Gastrocnemius medialis (tissue), 4 donors: Measurements from ENCODE around the gene MED27. TPM values are rescaled to one million over a fixed set of nuclear protein-coding genes. Genes with fewer than 3 reads are reported as not detected.

ENCODE experiments used
- ATAC-seq, 2 donors: fragments of 150-250 bp; one replicate each; pipeline ENCODE4 v1.9.1; 2016
- DNase-seq, 2 donors: peaks; one replicate each; pipeline ENCODE4 v3.0.0-alpha.2; 2019
- H3K27ac ChIP-seq, 4 donors: fragments of 200-600 bp; sonication (generic); 1 replicate in 1 of 4; 2 replicates in 3 of 4; pipeline ENCODE4 v1.5.1; 2016 to 2018; ENCODE audit warnings: mild to moderate bottlenecking in 2 of 4, moderate library complexity in 1 of 4
- H3K27me3 ChIP-seq, 3 donors: fragments of 200-600 bp; sonication (generic) in 2 of 3; 1 replicate in 1 of 3; 2 replicates in 2 of 3; pipeline versions ENCODE4 v1.5.1 to v1.6.0; 2016 to 2019; ENCODE audit warnings: mild to moderate bottlenecking in 1 of 3, moderate library complexity in 1 of 3
- H3K36me3 ChIP-seq, 2 donors: fragments of 200-600 bp; sonication (generic) in 1 of 2; one replicate each; pipeline ENCODE4 v1.5.1; 2017 to 2018
- H3K4me1 ChIP-seq, 2 donors: fragments of 200-600 bp; sonication (generic) in 1 of 2; one replicate each; pipeline ENCODE4 v1.5.1; 2016 to 2017; ENCODE audit warnings: mild to moderate bottlenecking in 2 of 2
- H3K4me3 ChIP-seq, 4 donors: fragments of 200-600 bp; sonication (generic) in 3 of 4; 1 replicate in 1 of 4; 2 replicates in 3 of 4; pipeline ENCODE4 v1.5.1; 2016 to 2019; ENCODE audit warnings: mild to moderate bottlenecking in 2 of 4
- H3K9me3 ChIP-seq, 3 donors: fragments of 200-600 bp; sonication (generic) in 2 of 3; 1 replicate in 1 of 3; 2 replicates in 2 of 3; pipeline ENCODE4 v1.5.1; 2016 to 2019
- POLR2A ChIP-seq, 2 donors: fragments of 450-650 bp; IDR thresholded peaks; one replicate each; pipeline ENCODE4 v1.6.1; 2017; ENCODE audit warnings: antibody characterized with exemption in 2 of 2, mild to moderate bottlenecking in 2 of 2, moderate library complexity in 2 of 2
- in situ Hi-C, 4 donors: fragments of 200-750 bp; cut with MboI; loops; one replicate each; pipeline versions ENCODE4 v1.15.0 to v1.8.0; 2017; ENCODE audit warnings: low sequenced_read_pairs in 4 of 4
- intact Hi-C: fragments of 100-400 bp; cut with DNase I; formaldehyde crosslinking; loops from one replicate; pipeline ENCODE4 v1.15.1; 2023; ENCODE audit warnings: low total_unique reads
- total RNA-seq, 4 donors: library from RNA; depleted of rRNA; stranded (reverse); fragments of >200 nt; gene quantifications; one replicate each; pipeline versions ENCODE4 v1.1.0 to v1.2.3, GENCODE V29; 2016
- TF ChIP-seq, protein P1 (sequence below), 5 experiments: fragments of 450-650 bp in 3 of 5; fragments of 200-600 bp in 2 of 5; sonication (generic) in 2 of 5; IDR thresholded peaks in 4 of 5; conservative IDR thresholded peaks in 1 of 5; 1 replicate in 4 of 5; 2 replicates in 1 of 5; pipeline ENCODE4 v1.5.1; 2016 to 2019; ENCODE audit warnings: antibody characterized with exemption in 5 of 5, mild to moderate bottlenecking in 3 of 5, moderate library complexity in 3 of 5

MED27 gene
- total RNA-seq, 4 donors from 2014 or later = 11.6 to 20.3 (median 13.9) TPM

DNA sequence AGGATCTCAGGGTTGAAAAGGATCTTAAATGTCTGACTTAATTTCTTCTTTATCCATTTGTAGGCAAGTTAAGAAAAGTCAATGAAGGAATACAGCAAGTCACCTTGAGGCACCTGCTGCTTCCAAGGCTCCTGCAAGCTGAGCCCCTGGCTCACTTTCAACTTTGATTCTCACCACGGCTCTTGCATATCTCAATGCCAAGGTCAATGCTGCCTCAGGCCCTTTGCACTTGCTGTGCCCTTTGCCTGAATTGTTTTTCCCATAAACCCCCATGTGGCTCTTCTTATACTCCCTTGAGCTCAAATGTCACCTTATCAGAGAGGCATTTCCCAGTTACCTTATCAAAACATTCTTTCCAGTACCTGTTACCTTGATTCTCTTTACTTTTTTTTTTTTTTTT is 195.4 kb downstream of the MED27 start:
- no peak for ATAC-seq
- TF ChIP-seq POLR2A (IDR thresholded peaks at IDR 0.05) = no peak
- TF ChIP-seq, protein P1, sequence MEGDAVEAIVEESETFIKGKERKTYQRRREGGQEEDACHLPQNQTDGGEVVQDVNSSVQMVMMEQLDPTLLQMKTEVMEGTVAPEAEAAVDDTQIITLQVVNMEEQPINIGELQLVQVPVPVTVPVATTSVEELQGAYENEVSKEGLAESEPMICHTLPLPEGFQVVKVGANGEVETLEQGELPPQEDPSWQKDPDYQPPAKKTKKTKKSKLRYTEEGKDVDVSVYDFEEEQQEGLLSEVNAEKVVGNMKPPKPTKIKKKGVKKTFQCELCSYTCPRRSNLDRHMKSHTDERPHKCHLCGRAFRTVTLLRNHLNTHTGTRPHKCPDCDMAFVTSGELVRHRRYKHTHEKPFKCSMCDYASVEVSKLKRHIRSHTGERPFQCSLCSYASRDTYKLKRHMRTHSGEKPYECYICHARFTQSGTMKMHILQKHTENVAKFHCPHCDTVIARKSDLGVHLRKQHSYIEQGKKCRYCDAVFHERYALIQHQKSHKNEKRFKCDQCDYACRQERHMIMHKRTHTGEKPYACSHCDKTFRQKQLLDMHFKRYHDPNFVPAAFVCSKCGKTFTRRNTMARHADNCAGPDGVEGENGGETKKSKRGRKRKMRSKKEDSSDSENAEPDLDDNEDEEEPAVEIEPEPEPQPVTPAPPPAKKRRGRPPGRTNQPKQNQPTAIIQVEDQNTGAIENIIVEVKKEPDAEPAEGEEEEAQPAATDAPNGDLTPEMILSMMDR (IDR thresholded peaks at IDR 0.05 in 4 of 5, conservative IDR thresholded peaks at IDR 0.05 in 1 of 5) = no peak
- no peak overlapping the region for H3K27ac ChIP-seq
- H3K4me1 ChIP-seq = peaks cover 0 to under 1% of the 10 kb centered on the region in 2 donors
- intact Hi-C loops (no loop called here), in situ Hi-C loops (no loop called here)
- no peak overlapping the region for H3K4me3 ChIP-seq
- no peaks in the 10 kb centered on the region for H3K9me3 ChIP-seq
- DNase-seq = no peak
- no peaks in the 10 kb centered on the region for H3K36me3 ChIP-seq
- H3K27me3 ChIP-seq = no peaks in the 10 kb centered on the region

DNA sequence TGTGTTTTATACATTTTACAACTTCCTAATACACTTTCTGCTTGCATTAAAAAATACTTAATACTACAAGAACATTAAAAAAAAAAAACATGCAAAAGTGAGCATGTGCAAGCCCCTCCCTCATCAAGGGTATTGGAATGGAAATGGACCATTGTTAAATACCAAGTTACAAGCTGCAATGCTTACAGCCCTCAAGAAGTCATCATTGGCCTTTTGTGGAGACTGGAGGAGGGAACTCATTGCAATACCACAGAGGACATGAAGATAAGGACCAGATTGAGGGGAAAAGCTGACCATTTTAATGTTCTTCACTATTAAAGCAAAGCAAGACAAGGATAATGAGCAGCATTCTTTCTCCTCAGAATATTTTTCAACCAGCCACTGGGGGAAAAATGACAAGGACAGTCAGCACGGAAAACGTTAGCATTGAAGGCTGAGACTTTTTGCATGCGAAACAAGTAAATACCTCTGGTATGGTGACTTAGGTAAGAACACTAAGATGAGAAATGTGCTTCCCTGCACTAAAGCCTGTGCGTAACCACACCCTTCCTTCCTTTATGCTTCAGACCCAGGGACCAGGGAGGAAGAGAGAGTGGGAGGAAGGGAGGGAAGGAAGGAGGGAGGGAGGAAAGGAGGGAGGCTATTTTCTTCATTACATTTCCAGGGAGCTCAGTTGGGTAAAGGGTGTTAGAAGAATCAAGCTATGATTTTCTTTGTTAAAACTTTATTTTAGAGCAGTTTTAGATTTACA is 198.7 kb downstream of the MED27 start:
- Histone ChIP-seq H3K9me3 (no peaks in the 10 kb centered on the region), H3K36me3 (no peaks in the 10 kb centered on the region), H3K27me3 (no peaks in the 10 kb centered on the region), H3K4me1 (no peaks in the 10 kb centered on the region), H3K27ac (no peak overlapping the region), H3K4me3 (no peak overlapping the region)
- TF ChIP-seq, protein P1 (IDR thresholded peaks at IDR 0.05 in 4 of 5, conservative IDR thresholded peaks at IDR 0.05 in 1 of 5) = no peak
- in situ Hi-C loops = no loop called here
- DNase-seq (no peak), ATAC-seq (no peak)
- intact Hi-C loops = no loop called here

DNA sequence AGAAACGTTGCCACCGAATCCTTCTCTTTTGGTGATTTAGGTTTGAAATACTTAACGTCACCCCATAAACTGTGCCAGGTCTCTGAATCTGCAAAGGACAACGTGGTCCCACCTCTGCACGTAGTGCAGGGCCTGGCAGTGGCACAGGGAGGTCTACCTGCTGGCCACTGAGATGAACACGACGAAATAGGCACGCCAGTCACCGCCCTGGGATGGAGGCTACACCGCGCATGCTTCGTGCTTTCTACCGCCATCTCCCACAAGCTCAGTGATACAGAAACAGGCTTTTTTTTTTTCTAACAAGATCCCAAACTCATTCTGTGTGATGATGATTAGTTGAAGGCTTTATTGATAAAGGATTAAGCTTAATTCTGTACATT is 199.8 kb downstream of the MED27 start:
- H3K9me3 ChIP-seq = no peaks in the 10 kb centered on the region
- intact Hi-C loops = no loop called here
- no peaks in the 10 kb centered on the region for H3K4me1 ChIP-seq
- no peaks in the 10 kb centered on the region for H3K36me3 ChIP-seq
- in situ Hi-C loops = no loop called here
- no peak overlapping the region for H3K4me3 ChIP-seq
- H3K27ac ChIP-seq = no peak overlapping the region
- ATAC-seq (no peak), DNase-seq (no peak)
- H3K27me3 ChIP-seq = no peaks in the 10 kb centered on the region
- no peak for TF ChIP-seq POLR2A (IDR thresholded peaks at IDR 0.05)
- TF ChIP-seq, protein P1 (IDR thresholded peaks at IDR 0.05 in 4 of 5, conservative IDR thresholded peaks at IDR 0.05 in 1 of 5) = no peak

DNA sequence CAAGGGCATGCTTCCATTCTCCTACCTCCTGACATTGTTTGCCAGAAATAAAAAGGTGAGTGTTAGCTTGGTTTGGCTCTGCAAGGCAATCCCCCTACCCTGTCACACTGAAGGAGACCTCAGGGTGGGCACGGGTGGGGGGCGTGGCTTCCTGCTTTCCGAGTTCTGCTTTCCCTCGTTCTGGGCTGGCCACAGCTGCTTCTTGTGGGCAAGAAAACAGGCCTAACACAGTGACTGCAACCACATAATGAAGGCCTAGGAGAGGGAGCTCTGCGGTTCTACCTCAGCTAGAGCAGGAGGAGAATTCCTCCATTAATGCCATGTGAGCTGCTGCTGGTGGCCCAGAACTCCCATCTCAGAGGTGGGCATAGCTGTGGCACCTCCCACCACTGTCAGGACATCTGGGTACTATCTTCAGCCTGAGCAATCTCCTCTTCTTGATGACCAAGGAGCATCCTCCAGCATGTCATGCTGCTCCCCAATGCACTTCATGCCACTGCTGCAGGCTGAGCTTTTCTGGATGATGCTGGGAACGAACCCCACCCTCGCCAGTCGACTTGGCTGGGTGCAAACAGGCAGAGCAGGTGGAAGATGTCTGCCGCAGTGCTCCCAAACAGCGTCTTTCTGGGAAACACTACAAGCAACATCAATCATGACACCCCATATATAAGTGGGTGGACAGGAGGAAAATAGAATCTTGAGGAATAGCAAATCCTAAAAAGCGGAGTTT is 200.3 kb downstream of the MED27 start:
- intact Hi-C loops (no loop called here), in situ Hi-C loops (no loop called here)
- TF ChIP-seq, protein P1 (IDR thresholded peaks at IDR 0.05 in 4 of 5, conservative IDR thresholded peaks at IDR 0.05 in 1 of 5) = no peak
- no peak for TF ChIP-seq POLR2A (IDR thresholded peaks at IDR 0.05)
- H3K36me3 ChIP-seq = no peaks in the 10 kb centered on the region
- H3K4me1 ChIP-seq = no peaks in the 10 kb centered on the region
- H3K27ac ChIP-seq = no peak overlapping the region
- H3K27me3 ChIP-seq = no peaks in the 10 kb centered on the region
- H3K4me3 ChIP-seq = no peak overlapping the region
- no peak for ATAC-seq
- H3K9me3 ChIP-seq = no peaks in the 10 kb centered on the region
- no peak for DNase-seq
